ENCODE measurements around the gene DGKG.

DGKG gene

DNA sequence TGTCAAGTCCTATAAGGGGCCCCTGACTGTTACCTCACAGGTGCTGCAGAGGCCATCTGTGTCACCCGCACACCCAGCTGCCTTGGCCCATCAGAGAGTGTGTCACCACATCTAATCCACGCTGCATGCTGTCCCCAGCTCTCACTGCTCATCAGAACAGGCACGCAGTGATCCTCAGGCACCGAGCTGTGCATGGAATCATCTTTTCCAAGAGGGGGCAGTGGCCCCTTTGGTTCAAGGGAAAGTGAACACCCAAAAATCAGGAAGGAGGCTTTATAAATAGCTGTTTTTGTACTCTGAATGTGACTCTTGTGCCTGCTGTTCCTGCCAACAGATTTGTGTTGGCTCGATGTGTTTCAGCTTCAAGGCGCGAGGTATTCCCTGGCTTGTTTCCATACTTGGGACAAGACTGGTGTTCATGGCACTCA, 142.8 kb downstream of the DGKG start:
- no peak for DNase-seq
- TF ChIP-seq POLR2A (IDR thresholded peaks at IDR 0.05; ENCODE audit: low read length) (no peak), GATA1 (IDR thresholded peaks at IDR 0.05; ENCODE audit: low read depth, low read length) (no peak)

DNA sequence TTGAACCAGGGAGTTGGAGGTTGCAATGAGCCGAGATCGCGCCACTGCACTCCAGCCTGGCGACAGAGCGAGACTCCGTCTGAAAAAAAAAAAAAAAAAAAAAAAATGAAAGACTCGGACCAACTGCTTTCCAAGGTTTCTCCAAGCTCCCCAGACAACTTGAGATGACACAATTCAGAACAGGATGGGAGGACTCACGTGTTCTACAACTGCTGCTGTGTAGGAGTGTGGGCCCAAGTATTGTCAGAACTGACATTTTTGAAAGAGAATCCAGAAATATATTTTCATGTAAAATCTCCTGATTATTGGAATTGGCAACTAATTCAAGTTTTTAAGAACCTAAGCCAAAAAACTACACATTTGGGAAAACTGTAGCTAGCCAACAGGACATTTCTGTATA, 143.6 kb downstream of the DGKG start:
- TF ChIP-seq GATA1 (IDR thresholded peaks at IDR 0.05; ENCODE audit: low read depth, low read length) (no peak), POLR2A (IDR thresholded peaks at IDR 0.05; ENCODE audit: low read length) (no peak)
- DNase-seq, result no peak

DNA sequence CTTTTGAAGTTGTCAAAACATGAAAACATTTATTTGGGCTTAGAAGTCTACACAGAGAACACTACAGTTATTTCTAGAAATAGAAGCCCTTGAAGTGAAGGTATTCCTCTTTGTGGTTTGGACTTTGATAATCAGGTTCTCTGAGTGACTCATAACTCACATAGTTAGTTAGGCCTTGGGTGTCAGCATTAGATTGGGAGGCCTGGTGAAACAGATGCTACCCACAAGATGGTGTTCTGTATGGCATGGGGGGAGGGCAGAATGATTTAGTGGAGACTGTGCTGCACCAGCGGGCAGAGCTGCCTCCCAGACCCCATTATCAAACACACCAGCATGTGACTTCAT, 144.2 kb downstream of the DGKG start:
- TF ChIP-seq POLR2A (IDR thresholded peaks at IDR 0.05; ENCODE audit: low read length), result no peak
- TF ChIP-seq GATA1 (IDR thresholded peaks at IDR 0.05; ENCODE audit: low read depth, low read length), result no peak
- no peak for DNase-seq

DNA sequence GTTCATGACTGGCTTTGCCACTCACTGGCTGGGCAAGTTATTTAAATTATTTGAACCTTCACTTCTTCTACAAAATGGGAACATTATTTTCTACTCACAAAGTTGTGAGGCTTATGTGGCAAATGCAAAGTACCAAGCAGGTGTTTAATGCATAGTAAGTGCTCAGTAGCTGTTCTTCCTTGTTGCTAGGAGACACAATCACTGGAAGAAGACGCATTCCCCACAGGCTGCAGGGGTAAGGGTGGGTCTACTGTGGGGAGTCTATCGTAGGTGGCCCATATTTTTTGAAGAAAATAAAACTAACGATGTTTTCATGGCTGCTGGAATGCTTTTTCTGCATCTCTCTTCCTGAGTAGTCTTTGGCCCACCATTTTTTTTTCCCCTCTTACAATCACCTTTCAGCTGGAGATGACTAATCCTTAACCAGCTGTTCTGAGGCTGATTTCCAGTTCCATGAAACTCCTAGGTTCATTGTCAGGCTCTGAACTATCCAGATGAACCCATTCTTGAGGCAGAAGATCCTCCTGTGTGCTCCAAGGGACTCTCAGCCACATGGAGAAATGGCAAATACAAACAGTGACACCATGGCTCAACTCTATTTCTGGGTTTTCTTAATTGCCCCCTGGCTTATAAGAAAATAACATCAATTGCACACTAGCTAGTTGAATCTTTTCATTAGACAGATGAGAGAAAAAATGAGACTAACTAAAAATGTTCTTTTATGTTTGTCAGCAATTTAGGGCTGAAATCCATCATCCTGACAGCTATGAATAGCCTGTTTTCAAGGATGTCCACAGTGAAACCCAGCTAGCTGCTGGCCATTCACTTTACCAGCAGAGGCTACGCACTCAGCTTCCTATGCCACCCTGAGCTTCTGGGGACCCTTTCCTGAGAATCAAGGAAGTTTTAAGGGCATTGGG, 144.9 kb downstream of the DGKG start:
- no peak for TF ChIP-seq POLR2A (IDR thresholded peaks at IDR 0.05; ENCODE audit: low read length)
- TF ChIP-seq GATA1 (IDR thresholded peaks at IDR 0.05; ENCODE audit: low read depth, low read length), result no peak
- no peak for DNase-seq

DNA sequence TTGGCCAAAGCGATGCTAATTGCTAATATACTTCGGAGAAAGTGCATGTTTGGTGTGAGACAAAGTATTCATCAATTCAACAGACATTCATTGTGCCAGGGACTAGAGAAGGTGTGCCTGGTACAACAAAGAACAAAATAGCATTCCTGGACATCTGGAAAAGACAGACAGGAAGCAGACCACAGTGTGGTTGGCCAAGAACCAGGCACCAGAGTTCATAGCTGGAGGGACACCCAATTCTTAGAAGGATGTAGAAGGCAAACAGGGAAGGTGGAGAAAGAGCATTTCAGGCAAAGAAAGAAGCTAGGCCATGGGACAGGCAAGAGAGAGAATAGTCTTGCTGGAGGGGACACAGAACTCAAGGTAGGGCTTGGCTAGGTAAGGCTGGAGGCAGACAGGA, 147.4 kb downstream of the DGKG start:
- DNase-seq, result no peak
- TF ChIP-seq POLR2A (IDR thresholded peaks at IDR 0.05; ENCODE audit: low read length), result no peak
- TF ChIP-seq GATA1 (IDR thresholded peaks at IDR 0.05; ENCODE audit: low read depth, low read length), result no peak

DNA sequence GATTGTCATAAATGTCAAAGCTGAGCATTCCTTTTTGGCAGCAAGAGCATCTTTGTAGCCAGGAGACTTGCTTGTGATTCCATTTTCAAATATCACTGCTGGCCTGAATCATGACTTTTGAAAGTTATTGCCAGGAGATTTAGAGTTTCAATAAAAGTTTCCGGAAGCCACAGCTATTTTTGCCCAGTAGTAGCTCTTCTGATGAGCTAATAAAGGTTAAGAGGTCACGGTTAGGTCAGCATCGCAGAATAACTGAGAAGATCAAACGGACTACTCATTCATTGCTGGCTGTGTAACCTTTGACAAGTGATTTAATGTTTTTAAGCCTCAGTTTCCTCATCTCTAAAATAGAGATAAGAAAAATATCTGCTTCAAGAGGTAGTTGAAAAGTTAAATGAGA, 148.1 kb downstream of the DGKG start:
- TF ChIP-seq GATA1 (IDR thresholded peaks at IDR 0.05; ENCODE audit: low read depth, low read length) (no peak), POLR2A (IDR thresholded peaks at IDR 0.05; ENCODE audit: low read length) (no peak)

DNA sequence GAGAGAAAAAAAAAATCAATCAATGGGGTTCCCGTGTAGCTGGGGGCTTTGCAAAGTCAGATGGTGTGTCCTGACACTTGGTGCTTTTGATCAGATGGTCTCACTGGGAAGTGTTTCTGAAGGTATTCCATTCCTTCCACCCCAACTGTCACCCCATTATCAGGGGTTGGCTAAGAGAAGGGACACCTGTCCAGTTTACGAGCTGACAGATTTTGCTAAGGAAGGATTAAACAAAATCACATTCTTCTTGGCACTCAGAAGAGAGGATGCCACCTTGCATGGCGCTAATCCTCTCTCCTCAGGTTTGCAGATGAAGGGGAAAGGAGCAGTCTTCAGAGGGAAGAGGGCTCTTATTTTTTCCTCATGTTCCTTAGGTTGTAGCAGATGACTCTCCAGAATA, 149.4 kb downstream of the DGKG start:
- TF ChIP-seq GATA1 (IDR thresholded peaks at IDR 0.05; ENCODE audit: low read depth, low read length) (no peak), POLR2A (IDR thresholded peaks at IDR 0.05; ENCODE audit: low read length) (no peak)

More for the DNA sequence above, 148.1 kb downstream of the DGKG start:
- DNase-seq, result no peak

DNA sequence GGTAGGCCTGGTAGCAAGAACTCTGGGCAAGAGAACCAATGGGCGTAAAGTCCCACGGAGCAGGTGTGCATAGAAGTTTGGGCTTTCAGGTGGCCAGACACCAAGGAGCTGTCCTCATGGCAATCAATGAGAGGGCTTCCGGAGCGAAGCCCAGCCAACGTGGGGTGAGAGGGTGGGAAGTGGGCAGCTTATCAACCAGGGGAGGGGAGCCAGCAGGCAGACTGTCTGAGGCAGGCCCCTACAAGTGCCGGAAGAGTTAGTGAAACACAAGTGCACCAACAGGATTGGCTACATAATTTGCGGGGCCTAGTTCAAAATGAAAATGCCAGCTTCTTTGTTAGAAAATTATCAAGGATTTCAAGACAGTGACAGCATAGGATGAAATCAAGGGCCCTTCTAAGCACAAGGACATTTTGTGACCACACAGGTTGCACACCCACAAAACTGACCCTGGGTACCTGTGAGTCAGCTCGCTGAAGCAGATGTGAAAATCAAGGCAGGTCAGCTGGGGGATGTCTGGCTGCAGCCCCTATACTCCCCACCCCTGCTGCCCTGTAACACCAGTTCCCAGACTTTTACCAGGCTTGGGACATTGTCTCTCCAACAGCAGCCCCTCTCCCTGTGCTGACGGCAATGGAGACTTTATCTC, 151.1 kb downstream of the DGKG start:
- TF ChIP-seq POLR2A (IDR thresholded peaks at IDR 0.05; ENCODE audit: low read length) (no peak), GATA1 (IDR thresholded peaks at IDR 0.05; ENCODE audit: low read depth, low read length) (no peak)
- no peak for DNase-seq

More for the DNA sequence above, 149.4 kb downstream of the DGKG start:
- no peak for DNase-seq

DNA sequence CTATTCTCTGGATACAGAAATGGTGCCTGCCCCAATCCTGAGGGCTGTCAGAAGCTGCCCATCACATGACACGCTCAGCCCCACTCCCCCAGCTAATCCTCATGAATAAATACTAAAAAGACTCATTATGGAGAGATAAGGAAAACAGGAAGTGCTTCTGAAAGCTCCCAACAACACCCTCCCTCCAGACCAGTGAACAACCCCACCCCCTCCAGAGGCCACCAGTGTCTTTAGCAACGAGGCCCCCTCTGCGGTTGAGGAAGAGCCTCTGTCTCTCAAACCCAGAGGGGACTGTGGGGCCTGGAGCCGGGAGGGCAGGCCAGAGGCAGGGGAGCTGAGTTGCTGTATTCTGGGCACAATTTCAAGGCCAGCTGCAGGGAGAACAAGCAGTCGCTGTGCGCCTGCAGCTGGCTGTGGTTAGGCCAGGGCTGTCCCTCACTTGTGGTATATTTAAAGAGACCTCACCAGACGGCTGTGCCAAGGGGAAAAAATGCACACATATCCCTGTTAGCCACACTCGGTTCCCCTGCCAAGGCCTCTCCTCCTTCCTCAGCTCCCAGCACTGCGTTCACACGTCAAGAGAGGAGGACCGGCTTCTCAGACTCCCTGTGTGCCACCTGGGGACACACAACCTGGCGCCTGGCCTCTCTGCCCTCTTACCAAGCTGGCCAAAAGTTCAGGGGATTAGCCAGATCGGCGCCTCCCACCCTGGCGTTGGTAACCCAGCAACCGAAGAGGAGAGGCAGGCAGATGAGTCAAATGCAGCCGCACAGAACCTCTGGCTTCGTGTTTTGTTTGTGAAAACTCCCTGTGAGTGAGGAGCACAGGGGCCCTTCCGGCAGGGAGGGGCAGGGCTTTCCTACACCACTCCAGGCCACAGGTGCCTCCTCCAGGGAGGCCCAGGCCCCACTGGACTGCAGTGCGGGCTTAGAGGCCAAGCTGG, 152.0 kb downstream of the DGKG start:
- TF ChIP-seq GATA1 (IDR thresholded peaks at IDR 0.05; ENCODE audit: low read depth, low read length) (no peak), POLR2A (IDR thresholded peaks at IDR 0.05; ENCODE audit: low read length) (no peak)
- peak; percentile 28 to 50 for DNase-seq

DNA sequence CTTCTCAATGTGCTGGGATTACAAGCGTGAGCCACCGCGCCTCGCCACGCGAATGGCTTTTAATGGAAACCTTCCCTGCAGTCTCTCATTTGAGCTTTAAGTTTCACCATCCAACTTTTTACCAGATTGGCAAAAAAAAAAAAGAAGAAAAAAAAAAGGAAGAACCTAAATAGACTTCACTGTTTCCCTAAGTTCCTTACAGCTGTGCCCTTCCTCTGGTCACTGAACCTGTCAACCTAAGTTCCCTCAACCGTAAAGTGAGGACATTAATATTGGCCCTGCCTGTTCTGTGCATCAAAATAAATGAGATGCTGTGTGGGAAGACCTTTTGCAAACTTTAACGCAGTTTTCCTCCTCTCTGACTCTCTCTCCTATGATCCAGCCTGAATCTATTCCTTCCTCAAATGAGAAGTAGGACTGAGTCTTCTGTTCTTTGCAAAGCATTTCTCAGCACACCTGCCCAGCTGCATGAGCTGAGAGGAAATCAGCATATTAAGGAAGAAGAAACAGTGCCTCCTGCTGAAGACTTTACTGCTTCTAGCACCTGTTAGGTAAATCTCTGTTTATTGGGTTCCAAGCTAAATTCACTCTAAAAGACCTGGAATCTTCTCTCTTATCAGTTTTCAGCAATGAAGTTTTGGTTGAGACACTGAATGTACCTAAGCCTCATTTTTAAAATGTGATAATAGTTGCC, 153.6 kb downstream of the DGKG start:
- no peak for DNase-seq
- no peak for TF ChIP-seq POLR2A (IDR thresholded peaks at IDR 0.05; ENCODE audit: low read length)
- no peak for TF ChIP-seq GATA1 (IDR thresholded peaks at IDR 0.05; ENCODE audit: low read depth, low read length)

DNA sequence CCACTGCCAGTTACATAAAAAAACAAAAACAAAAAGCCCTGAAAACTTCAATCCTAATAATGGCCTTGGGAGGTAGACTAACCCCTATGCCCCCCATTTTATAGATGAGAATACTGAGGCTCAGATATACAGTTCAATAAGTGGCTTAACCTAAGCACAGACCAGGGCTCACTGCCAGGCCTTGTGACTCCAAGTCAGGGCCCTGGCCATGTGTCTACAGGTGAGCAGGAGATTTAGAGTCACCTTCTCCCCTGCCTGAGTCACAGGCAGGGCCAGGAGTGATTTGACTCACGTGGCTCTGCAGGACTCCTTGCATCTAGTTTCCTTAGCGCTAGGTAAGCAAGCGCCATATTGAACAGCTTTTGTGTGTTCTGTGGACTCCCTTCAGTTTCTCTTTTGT, 154.5 kb downstream of the DGKG start:
- no peak for DNase-seq
- TF ChIP-seq POLR2A (IDR thresholded peaks at IDR 0.05; ENCODE audit: low read length) (no peak), GATA1 (IDR thresholded peaks at IDR 0.05; ENCODE audit: low read depth, low read length) (no peak)

DNA sequence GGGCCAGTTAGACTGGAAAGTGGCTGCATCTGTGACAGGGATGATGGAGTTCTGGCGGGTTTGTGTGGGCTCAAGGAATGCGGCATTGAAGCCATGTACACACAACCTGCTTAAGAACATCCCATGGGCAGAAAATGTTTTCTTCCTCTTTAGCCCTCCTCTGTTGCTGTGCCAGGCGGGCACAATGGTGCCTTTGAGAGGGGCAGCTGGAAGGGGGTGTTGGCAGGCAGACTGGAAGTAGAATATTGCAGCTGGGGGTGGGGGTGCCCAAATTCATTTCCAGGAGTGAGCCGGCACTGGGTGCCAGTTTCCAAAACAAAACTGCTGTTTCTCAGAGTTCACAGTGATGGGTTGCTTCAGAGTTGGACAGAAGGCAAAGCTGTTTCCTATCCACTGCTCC, 161.3 kb downstream of the DGKG start:
- TF ChIP-seq GATA1 (IDR thresholded peaks at IDR 0.05; ENCODE audit: low read depth, low read length), result no peak
- TF ChIP-seq POLR2A (IDR thresholded peaks at IDR 0.05; ENCODE audit: low read length), result no peak
- DNase-seq, result no peak

DNA sequence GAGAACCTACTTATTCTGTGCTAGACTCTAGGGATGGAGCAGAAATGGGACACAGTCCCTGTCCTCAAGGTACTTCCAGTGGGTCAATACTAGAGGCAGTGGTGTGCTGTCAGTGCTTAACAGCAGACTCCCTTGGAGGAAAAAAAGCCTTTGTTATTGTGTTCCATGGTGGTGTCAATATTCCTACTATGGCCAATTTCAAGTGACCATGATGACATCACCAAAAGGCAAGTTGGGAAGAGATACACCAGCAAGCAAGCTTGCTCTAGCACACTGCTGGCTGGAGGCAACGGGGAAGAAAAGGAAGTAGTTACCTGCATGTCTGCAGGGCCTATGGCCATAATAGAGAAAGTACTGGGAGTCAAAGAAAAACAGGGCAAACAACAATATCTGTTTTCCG, 163.6 kb downstream of the DGKG start:
- no peak for DNase-seq
- TF ChIP-seq GATA1 (IDR thresholded peaks at IDR 0.05; ENCODE audit: low read depth, low read length) (no peak), POLR2A (IDR thresholded peaks at IDR 0.05; ENCODE audit: low read length) (no peak)
